Testis (tissue), 2 donors: ENCODE measurements around the gene HOXC9.

Source experiments
- CTCF ChIP-seq, 3 experiments: fragments of 450-650 bp in 2 of 3; fragments of 200-600 bp in 1 of 3; sonication (generic) in 1 of 3; IDR thresholded peaks; one replicate each; pipeline ENCODE4 v1.5.1; 2016 to 2019; ENCODE audit warnings: antibody characterized with exemption in 3 of 3, mild to moderate bottlenecking in 2 of 3, moderate library complexity in 1 of 3
- POLR2A ChIP-seq: fragments of 450-650 bp; IDR thresholded peaks from one replicate; pipeline ENCODE4 v1.6.1; 2017; ENCODE audit warnings: antibody characterized with exemption, mild to moderate bottlenecking, moderate library complexity

GRCh38 chr12:54051874-54052437 is 52.0 kb downstream of the HOXC9 start:
- no peak for TF ChIP-seq CTCF (IDR thresholded peaks at IDR 0.05)
- TF ChIP-seq POLR2A, result no peak
